OCI-LY7 (cell line): ENCODE results near the gene MSRB3. TPM values are rescaled to one million over a fixed set of nuclear protein-coding genes. Genes with fewer than 3 reads are reported as not detected.
A peak's percentile ranks its signal among the peaks of the same experiment; 100 is the strongest.

ENCODE experiments used
- BruUV-seq: library from RNA; stranded (reverse); fragments of 400-500 nt; replicated peaks from 2 replicates; lab custom pipeline; 2021; lab: Mats Ljungman, UMichigan
- CTCF ChIA-PET: fragments of 300-600 bp; sonication (Branson Sonifier 250); formaldehyde crosslinking; loops from one replicate; lab custom pipeline; 2022; ENCODE audit warnings: antibody characterized with exemption; ENCODE audit not compliant: unreplicated experiment; lab: Charles Lee
- POLR2A ChIA-PET: fragments of 300-600 bp; sonication (Branson Sonifier 250); formaldehyde crosslinking; loops from one replicate; lab custom pipeline; 2022; ENCODE audit warnings: antibody characterized with exemption; lab: Charles Lee
- DNase-seq: peaks from one replicate; pipeline ENCODE4 v3.0.0-alpha.2; 2015; ENCODE audit warnings: low spot score
- H2AFZ ChIP-seq: fragments of 200-600 bp; sonication (generic), shearing (Covaris generic); 2 replicates; pipeline ENCODE4 v1.6.1; 2014; ENCODE audit warnings: mild to moderate bottlenecking, antibody characterized with exemption, low read length, moderate library complexity
- H3K27ac ChIP-seq: fragments of 200-600 bp; sonication (generic); 2 replicates; pipeline ENCODE4 v1.5.1; 2014; ENCODE audit warnings: mixed run types, low read depth, mild to moderate bottlenecking, moderate library complexity, low read length, inconsistent platforms; ENCODE audit not compliant: poor library complexity, severe bottlenecking
- H3K36me3 ChIP-seq: fragments of 200-600 bp; sonication (generic); 2 replicates; pipeline ENCODE4 v1.6.1; 2014; ENCODE audit warnings: mild to moderate bottlenecking, antibody characterized with exemption, low read length, moderate library complexity, mixed read lengths; ENCODE audit not compliant: insufficient read depth
- H3K4me1 ChIP-seq: fragments of 200-600 bp; sonication (generic); 2 replicates; pipeline ENCODE4 v1.5.1; 2014; ENCODE audit warnings: mild to moderate bottlenecking, low read length; ENCODE audit not compliant: insufficient read depth, poor library complexity, severe bottlenecking
- H3K4me2 ChIP-seq: fragments of 200-600 bp; sonication (generic); 2 replicates; pipeline ENCODE4 v1.6.1; 2014; ENCODE audit warnings: mild to moderate bottlenecking, low read length
- H3K4me3 ChIP-seq: fragments of 200-600 bp; sonication (generic); 2 replicates; pipeline ENCODE4 v1.5.1; 2014; ENCODE audit warnings: mild to moderate bottlenecking, low read depth, low read length; ENCODE audit not compliant: poor library complexity, severe bottlenecking
- H3K79me2 ChIP-seq: fragments of 200-600 bp; sonication (generic); 2 replicates; pipeline ENCODE4 v1.6.1; 2016; ENCODE audit warnings: low read depth, mild to moderate bottlenecking, low read length, moderate library complexity, mixed read lengths; ENCODE audit not compliant: insufficient read depth
- H3K9me2 ChIP-seq: fragments of 200-600 bp; sonication (generic); 2 replicates; pipeline ENCODE4 v1.6.1; 2016; ENCODE audit warnings: mild to moderate bottlenecking, low read length, mixed read lengths; ENCODE audit not compliant: insufficient read depth
- H3K9me3 ChIP-seq: fragments of 200-600 bp; sonication (generic); 2 replicates; pipeline ENCODE4 v1.6.1; 2014; ENCODE audit warnings: mild to moderate bottlenecking, mixed run types, low read length, mixed read lengths
- H4K20me1 ChIP-seq: fragments of 200-600 bp; sonication (generic); 2 replicates; pipeline ENCODE4 v1.6.1; 2014; ENCODE audit warnings: mild to moderate bottlenecking, antibody characterized with exemption, low read length, moderate library complexity, mixed read lengths; ENCODE audit not compliant: insufficient read depth
- EZH2phosphoT487 ChIP-seq: fragments of 200-600 bp; sonication (generic); IDR thresholded peaks from 2 replicates; pipeline ENCODE4 v1.6.1; 2018; ENCODE audit warnings: low read depth, borderline replicate concordance, mild to moderate bottlenecking, mixed run types, antibody characterized with exemption, low read length, moderate library complexity, mixed read lengths
- intact Hi-C: fragments of 100-400 bp; cut with micrococcal nuclease; formaldehyde crosslinking; loops from one replicate; pipeline ENCODE4 v1.10.0; 2022; ENCODE audit not compliant: unreplicated experiment
- total RNA-seq, 2 experiments: library from RNA; depleted of rRNA in 1 of 2; stranded (reverse); fragments of >200 nt in 1 of 2; shearing (Covaris generic) in 1 of 2; gene quantifications; 2 replicates each; pipeline ENCODE4 v1.2.3, GENCODE V29; 2014 to 2022
- TF ChIP-seq, protein P1 (sequence below): fragments of 200-600 bp; sonication (generic); conservative IDR thresholded peaks from 2 replicates; pipeline ENCODE4 v1.5.1; 2014; ENCODE audit warnings: mild to moderate bottlenecking, antibody characterized with exemption, low read length, moderate library complexity, mixed read lengths

Gene MSRB3
- total RNA-seq, 2 experiments from 2014 or later: not detected

DNA sequence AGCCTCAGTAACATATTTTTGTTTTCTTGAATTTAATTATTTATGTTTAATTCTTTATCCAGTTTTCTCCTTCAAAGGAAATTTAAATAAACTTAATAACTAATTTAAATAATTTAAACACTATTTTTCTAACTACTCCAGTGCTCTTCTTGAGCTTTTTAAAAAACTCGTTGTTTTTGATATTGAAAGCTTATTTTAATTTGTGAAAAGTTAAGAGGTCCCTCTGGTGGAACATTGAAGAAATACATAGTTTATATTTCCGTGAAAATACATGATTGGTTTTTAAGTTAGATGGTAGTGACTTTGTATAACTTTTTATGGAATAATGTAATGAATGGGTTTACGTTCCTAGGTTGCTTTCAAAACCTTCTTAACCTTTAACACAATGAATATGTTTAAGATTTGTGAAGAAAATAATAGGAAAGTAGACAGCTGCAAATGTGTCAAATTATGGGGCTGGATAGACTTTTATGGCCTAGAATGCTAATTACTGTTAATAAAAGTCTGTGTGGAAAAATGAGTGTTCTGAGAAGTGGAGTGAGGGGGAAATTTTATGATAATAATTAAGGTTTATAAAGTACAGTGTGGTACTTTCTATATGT lies 45.9 kb upstream of the MSRB3 start:
- Histone ChIP-seq H3K4me2 (no peak overlapping the region), H3K79me2 (no peaks in the 10 kb centered on the region), H4K20me1 (peaks cover 6% of the 10 kb centered on the region), H3K27ac (no peak overlapping the region), H3K4me3 (no peak overlapping the region), H3K4me1 (no peaks in the 10 kb centered on the region), H3K9me3 (peaks cover 20% of the 10 kb centered on the region; the same call in 1 of the 2 replicates), H2AFZ (no peak overlapping the region), H3K9me2 (no peaks in the 10 kb centered on the region), H3K36me3 (peaks cover 28% of the 10 kb centered on the region)
- peak; percentile 52 for DNase-seq
- CTCF ChIA-PET: interaction anchor here (1.4 kb wide), 1 partner anchor 64 kb away, joined by 3 read pairs; no protein-coding TSS in a partner anchor
- POLR2A ChIA-PET: interaction anchor here (0.8 to 2.3 kb wide), 2 partner anchors 60 to 63 kb away, joined by 3 to 13 read pairs; partner anchors contain the start of gene LEMD3
- TF ChIP-seq, protein P1, sequence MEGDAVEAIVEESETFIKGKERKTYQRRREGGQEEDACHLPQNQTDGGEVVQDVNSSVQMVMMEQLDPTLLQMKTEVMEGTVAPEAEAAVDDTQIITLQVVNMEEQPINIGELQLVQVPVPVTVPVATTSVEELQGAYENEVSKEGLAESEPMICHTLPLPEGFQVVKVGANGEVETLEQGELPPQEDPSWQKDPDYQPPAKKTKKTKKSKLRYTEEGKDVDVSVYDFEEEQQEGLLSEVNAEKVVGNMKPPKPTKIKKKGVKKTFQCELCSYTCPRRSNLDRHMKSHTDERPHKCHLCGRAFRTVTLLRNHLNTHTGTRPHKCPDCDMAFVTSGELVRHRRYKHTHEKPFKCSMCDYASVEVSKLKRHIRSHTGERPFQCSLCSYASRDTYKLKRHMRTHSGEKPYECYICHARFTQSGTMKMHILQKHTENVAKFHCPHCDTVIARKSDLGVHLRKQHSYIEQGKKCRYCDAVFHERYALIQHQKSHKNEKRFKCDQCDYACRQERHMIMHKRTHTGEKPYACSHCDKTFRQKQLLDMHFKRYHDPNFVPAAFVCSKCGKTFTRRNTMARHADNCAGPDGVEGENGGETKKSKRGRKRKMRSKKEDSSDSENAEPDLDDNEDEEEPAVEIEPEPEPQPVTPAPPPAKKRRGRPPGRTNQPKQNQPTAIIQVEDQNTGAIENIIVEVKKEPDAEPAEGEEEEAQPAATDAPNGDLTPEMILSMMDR: peak; percentile 85
- TF ChIP-seq EZH2phosphoT487: no peak
- no TSS peak for BruUV-seq
- intact Hi-C loops: loop anchor here (1.0 to 5.0 kb wide), 3 partner anchors 62 to 340 kb away; partner anchors contain the start of gene WIF1

DNA sequence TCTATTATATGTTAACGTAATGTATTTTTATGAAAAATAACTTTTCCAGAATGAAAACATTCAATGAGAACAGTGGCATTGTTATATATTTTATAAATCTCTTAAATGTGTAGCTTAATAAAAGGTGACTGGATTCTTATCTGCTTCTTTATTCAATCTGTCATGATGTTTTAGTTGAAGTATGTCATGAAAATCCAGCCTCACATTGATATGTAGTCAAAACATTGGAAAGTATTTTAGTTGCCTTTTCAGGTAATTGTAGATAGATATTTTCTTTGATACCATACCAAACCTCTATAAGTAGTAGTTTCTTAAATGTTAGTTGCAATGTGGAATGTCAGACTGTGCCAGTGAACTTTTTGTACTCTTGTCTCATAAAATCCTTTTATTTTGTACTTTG lies 41.3 kb upstream of the MSRB3 start:
- Histone ChIP-seq H3K4me2 (no peak overlapping the region), H2AFZ (no peak overlapping the region), H3K4me1 (no peaks in the 10 kb centered on the region), H3K9me3 (no peaks in the 10 kb centered on the region), H4K20me1 (peaks cover 6% of the 10 kb centered on the region), H3K9me2 (no peaks in the 10 kb centered on the region), H3K4me3 (no peak overlapping the region), H3K36me3 (peaks cover 28% of the 10 kb centered on the region), H3K79me2 (no peaks in the 10 kb centered on the region), H3K27ac (no peak overlapping the region)
- no TSS peak for BruUV-seq
- CTCF ChIA-PET: no interaction called here
- DNase-seq: no peak
- TF ChIP-seq, protein P1: no peak
- no peak for TF ChIP-seq EZH2phosphoT487
- POLR2A ChIA-PET: interaction anchor here (0.6 to 0.7 kb wide), 2 partner anchors 59 to 248 kb away, joined by 3 to 4 read pairs; no protein-coding TSS in a partner anchor
- intact Hi-C loops: no loop called here

DNA sequence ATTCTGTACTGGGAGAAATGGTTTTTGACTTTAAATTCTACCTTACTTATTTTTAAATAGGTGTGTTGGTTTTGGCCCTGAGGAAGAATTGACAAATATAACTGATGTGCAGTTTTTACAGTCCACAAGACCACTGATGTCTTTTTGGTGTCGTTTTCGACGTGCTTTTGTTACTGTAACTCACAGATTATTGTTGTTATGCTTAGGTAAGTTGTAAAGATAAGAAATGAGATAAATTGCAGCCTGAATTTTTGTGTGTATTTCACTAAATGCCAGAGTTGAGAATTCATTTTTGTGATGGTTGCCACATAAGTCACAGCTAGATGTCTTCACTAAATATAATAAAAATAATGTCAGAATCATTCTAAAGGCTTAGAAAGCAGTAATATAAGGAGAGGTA lies 39.9 kb upstream of the MSRB3 start:
- no peak overlapping the region for H2AFZ ChIP-seq
- ChIA-PET CTCF (no interaction called here), POLR2A (interaction anchor here (0.6 kb wide), 1 partner anchor 91 kb away, joined by 4 read pairs; no protein-coding TSS in a partner anchor)
- TF ChIP-seq, protein P1: no peak
- no peak for TF ChIP-seq EZH2phosphoT487
- DNase-seq: no peak
- H3K4me1 ChIP-seq: no peaks in the 10 kb centered on the region
- H3K4me2 ChIP-seq: no peak overlapping the region
- intact Hi-C loops: no loop called here
- H3K27ac ChIP-seq: no peak overlapping the region
- BruUV-seq: no TSS peak
- no peaks in the 10 kb centered on the region for H3K79me2 ChIP-seq
- H3K9me2 ChIP-seq: no peaks in the 10 kb centered on the region
- H3K36me3 ChIP-seq: peaks cover 41% of the 10 kb centered on the region
- H3K4me3 ChIP-seq: no peak overlapping the region
- H4K20me1 ChIP-seq: peaks cover under 1% of the 10 kb centered on the region
- H3K9me3 ChIP-seq: no peaks in the 10 kb centered on the region
